Stimulated activated CD4-positive, alpha-beta T cell treated with anti-CD3 and anti-CD28 coated beads, Interleukin-2, amount 100 ng/mL, for 24 hours (primary cell): ENCODE data around the gene AGXT.
"Not testable (repeated sequence)": the region's sequence is repeated elsewhere in the genome, so short reads cannot be mapped to it uniquely, and the experiment has no call there.

Source experiments
- DNase-seq, 2 donors: peaks; one replicate each; pipeline ENCODE4 v3.0.0-alpha.2; 2020

Gene AGXT

DNA sequence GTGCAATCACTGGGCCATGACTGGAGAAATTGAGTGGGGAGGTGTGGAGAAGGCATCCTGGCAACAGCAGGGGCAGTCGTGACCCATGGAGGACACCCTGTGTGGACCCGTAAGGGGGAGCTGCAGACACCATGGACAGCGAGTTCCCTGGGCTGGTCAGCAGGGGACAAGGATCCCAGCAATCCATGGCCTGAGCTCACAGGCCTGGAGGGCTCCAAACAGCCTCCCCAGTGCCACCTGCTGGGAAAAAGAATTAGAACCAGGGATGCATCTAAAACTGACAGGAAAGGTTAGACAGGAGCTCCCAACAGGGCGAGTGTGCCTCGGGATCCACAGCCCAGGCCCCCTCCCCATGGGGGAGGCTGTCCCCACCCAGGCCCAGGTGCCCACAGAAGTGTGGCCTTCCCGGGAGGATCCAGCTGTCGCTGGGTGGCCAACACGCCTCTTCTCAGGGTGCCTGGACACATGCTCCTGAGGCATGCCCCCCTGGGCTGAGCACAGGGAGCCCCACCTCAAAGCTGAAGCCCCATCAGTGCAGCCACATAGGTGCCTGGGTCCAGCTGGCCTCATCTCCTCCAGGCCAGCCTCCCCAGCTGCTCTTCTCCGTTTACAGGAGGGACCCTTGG lies 28.1 kb upstream of the AGXT start:
- DNase-seq: peak in 1 of 2 donors; percentile 20

DNA sequence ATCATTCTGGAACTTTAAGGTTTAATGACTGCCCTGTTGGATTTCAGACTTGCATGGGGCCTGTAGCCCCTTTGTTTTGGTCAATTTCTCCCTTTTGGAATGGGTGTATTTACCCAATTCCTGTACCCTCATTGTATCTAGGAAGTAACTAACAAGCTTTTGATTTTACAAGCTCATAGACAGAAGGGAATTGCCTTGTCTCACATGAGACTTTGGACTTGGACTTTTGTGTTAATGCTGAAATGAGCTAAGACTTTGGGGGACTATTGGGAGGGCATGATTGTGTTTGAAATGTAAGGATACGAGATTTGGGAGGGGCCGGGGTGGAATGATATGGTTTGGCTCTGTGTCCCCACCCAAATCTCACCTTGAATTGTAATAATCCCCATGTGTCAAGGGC lies 22.3 kb upstream of the AGXT start:
- DNase-seq: not testable (repeated sequence)

DNA sequence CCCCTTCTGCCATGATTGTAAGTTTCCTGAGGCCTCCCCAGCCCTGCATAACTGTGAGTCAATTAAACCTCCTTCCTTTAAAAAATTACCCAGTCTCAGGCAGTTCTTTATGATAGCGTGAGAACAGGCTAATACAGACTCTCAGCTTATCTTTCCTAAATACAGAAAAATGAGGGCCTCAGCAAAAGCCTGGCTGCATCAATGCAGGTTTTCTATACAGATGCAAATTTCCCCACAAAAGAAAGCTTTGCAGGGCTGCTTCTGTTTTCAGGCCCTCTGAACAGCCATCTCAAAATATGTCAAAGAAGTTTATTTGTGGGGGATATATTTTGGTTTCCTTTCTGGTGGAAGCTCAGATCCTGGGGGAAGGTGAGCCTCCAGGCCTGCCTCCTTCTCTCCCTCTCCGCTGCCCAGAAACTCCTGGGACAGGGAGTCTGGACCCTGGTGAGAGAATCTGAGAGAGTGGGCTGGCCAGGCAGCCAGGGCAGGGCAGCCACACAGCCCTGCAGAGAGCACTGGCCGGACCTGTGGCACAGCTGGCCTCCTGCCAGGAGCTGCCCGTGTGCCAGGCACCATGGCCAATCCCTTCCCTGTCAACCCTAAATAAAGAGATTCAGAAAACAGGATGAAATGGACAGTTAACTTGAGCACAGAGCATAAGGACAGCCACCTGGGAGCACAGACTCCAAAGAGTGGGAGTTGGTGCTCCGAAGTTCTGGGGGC lies 21.6 kb upstream of the AGXT start:
- DNase-seq: no peak

- no peak for DNase-seq
Measured at GRCh38 chr2:240847817-240848216, 20.8 kb upstream of the AGXT start.

- DNase-seq: no peak
Measured at GRCh38 chr2:240848900-240849680, 19.5 kb upstream of the AGXT start.

DNA sequence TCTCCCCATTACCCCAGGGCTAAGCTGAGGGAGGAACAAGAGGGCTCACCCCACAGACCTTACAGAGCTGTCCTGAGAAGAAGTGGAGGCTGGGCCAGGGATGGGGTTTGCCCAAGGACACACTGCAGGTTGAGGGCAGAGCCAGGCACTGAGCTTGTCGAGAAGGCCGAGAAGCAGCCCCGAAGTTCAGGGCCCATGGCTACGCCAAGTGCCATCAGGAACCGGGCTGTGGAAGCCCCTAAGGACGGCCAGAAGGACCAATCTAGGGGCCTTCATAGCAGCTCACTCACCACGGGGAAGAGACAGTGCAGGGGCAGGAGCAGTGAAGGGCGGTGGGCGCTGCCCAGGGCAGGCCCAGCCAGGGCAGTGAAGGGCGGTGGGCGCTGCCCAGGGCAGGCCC lies 18.6 kb upstream of the AGXT start:
- no peak for DNase-seq

DNA sequence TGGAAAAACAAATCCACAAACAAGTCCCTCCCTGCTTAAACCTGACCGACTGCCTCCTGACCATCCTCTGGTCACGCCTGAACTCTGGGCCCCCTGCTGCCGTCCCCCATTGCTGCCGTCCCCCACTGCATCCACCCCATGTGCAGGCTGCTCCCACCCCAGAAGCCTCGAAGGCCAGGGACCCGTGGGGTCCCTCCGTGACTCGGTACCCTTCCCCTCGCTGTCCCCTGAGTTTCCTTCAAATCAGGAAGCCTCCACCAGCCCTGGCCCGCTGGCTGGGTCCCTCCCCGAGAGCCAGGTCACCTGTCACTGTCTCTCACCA lies 17.9 kb upstream of the AGXT start:
- no peak for DNase-seq

GRCh38 chr2:240851078-240851991 lies 17.3 kb upstream of the AGXT start:
- peak; percentile 88 to 90 for DNase-seq

- no peak for DNase-seq
Measured at GRCh38 chr2:240852671-240853314, 15.8 kb upstream of the AGXT start.

GRCh38 chr2:240855670-240856069 lies 13.0 kb upstream of the AGXT start:
- no peak for DNase-seq

- no peak for DNase-seq
Measured at GRCh38 chr2:240856151-240856980, 12.3 kb upstream of the AGXT start.

DNA sequence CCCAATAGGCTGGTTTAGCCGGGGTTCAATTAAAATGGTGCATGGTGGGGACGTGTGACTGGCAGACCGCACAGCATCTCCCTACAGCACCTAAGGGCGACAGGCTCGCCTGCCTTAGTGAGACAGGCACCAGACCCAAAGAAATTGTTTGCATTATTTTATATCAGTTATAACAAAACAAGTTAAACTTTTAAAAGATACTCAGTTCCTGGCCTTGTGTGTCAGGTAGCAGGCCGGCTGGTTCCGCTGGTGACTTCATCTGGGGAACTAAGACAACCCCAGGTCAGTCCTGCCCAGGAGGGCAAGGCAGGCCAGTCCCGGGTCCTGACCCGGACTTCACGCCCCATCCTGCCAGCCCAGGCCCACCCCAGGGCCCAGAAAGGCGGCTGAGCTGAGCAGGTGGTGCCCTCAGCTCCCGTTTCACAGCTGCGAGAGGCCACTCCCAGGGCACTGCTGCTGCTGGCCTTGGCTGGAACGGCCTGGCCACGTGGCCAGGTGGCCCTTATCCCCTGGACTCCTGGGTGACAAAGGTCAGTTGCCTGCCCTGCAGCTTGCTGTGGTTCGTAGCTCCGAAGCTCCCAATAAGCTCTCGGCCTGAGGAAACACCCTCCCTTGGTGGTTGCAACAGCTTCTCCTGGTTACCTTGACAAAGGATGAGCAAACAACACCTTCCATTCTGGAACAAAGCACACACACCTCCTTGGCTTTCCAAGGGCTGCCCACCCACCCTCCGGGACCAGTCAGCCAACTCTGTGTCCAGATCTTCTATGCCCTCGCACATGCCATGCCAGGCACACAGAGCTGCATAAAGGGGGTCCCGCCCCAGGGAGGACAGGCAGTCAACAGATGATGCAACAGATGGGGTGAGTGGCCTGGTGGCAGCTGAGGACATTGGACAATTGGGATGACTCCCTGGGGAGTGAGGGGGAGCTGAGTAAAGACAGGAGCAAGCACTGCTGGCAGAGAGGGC lies 11.3 kb upstream of the AGXT start:
- DNase-seq: no peak

DNA sequence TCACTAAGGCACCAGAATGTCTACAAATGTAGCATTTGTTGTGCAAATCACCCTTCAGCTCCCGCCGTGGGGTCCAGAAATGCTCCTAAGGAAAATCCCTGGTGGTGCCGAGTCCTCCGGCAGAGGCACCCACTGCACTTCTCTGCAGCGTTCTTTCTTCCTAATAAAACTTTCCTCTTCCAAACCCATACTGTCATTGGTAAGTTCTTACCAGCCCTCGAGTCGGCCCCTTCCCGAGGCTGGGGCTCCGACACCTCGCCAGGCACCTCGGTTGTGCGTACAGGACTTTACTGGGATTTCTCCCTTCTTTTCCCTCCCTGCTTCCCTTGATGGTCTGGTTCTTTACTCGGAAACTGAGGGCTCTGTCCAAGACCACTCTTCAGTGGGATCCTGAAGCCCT lies 10.3 kb upstream of the AGXT start:
- no peak for DNase-seq

- no peak for DNase-seq
Measured at GRCh38 chr2:240858871-240859270, 9.8 kb upstream of the AGXT start.

GRCh38 chr2:240861547-240861946 lies 7.1 kb upstream of the AGXT start:
- DNase-seq: no peak

- no peak for DNase-seq
Measured at GRCh38 chr2:240864475-240864874, 4.1 kb upstream of the AGXT start.

DNA sequence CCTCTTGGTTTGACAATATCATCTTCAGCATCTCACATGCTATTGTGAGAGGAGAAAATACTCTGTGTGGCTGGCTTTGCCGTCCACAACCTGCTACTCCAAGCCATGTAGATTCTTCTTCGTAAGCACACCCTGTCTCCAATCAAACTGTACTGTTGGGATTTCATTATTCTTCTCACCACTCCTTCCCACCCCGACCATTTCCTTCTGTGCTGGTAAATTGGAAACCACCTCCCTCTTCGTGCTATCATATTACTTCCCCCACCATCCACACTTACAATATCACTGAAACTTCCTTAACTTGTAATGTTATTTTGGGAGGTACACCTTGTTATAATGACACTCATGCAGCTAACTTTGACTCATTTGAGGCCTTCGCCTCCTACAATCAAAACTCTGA lies 3.2 kb upstream of the AGXT start:
- no peak for DNase-seq

GRCh38 chr2:240869109-240869955 lies 708 bp downstream of the AGXT start:
- DNase-seq: no peak
